Muscle of back (tissue), 10 donors: ENCODE measurements around the gene TMEM131L. TPM values are rescaled to one million over a fixed set of nuclear protein-coding genes. Genes with fewer than 3 reads are reported as not detected.

Experiments used
- polyA plus RNA-seq, 10 donors: library from polyadenylated mRNA; unstranded; fragments of 120-200 nt; gene quantifications; one replicate each; pipeline ENCODE4 v1.2.1, GENCODE V29; 2013; ENCODE audit not compliant: insufficient read length in 10 of 10

TMEM131L gene
- polyA plus RNA-seq, 10 donors = 31.5 to 66.6 (median 49.6) TPM

Other genes starting within 250 kb of the TMEM131L start
- 10 to 100 TPM in 1 of 10 donors, 1 to 10 TPM in 9; 4.3 to 13.0 (median 6.2) TPM for gene MND1, start 121.7 kb upstream of the TMEM131L start, polyA plus RNA-seq
- gene TLR2, start 217.9 kb downstream of the TMEM131L start, polyA plus RNA-seq = 1 to 10 TPM; 1.6 to 4.0 (median 2.9) TPM